Nephron (organoid): ENCODE results near the gene TOGARAM2.

Source experiments
- H3K27ac Mint-ChIP-seq, 3 experiments: 2 replicates each; pipeline ENCODE4 v1.8.0; 2020; ENCODE audit warnings: mixed read lengths in 3 of 3, mild to moderate bottlenecking in 2 of 3, moderate library complexity in 1 of 3
- H3K27me3 Mint-ChIP-seq: 2 replicates; pipeline ENCODE4 v1.8.0; 2021; ENCODE audit warnings: low read depth, mild to moderate bottlenecking, moderate library complexity, mixed read lengths
- H3K36me3 Mint-ChIP-seq: 2 replicates; pipeline ENCODE4 v1.8.0; 2020; ENCODE audit warnings: low read depth, mixed read lengths
- H3K4me1 Mint-ChIP-seq: 2 replicates; pipeline ENCODE4 v1.8.0; 2020; ENCODE audit warnings: mixed read lengths
- H3K4me3 Mint-ChIP-seq, 3 experiments: 2 replicates each; pipeline ENCODE4 v1.8.0; 2020; ENCODE audit warnings: mild to moderate bottlenecking in 3 of 3, mixed read lengths in 3 of 3, moderate library complexity in 2 of 3
- H3K9me3 Mint-ChIP-seq: 2 replicates; pipeline ENCODE4 v1.8.0; 2020; ENCODE audit warnings: mixed read lengths
- CTCF ChIP-seq, 3 experiments: fragments of 200-600 bp; sonication (generic); IDR thresholded peaks; one replicate each; pipeline ENCODE4 v1.5.0; 2021; ENCODE audit warnings: antibody characterized with exemption in 3 of 3; ENCODE audit not compliant: unreplicated experiment in 3 of 3

The TOGARAM2 gene

GRCh38 chr2:28949617-28950305 is 31.3 kb upstream of the TOGARAM2 start:
- H3K4me3 Mint-ChIP-seq = no peak overlapping the region
- no peak for TF ChIP-seq CTCF (IDR thresholded peaks at IDR 0.05; ENCODE audit: unreplicated experiment in 3 of 3)
- H3K4me1 Mint-ChIP-seq = no peaks in the 10 kb centered on the region
- peaks cover 52% of the 10 kb centered on the region for H3K36me3 Mint-ChIP-seq
- no peaks in the 10 kb centered on the region for H3K27me3 Mint-ChIP-seq
- no peak overlapping the region for H3K27ac Mint-ChIP-seq
- H3K9me3 Mint-ChIP-seq = peaks cover 21% of the 10 kb centered on the region

GRCh38 chr2:28950941-28951630 is 30.0 kb upstream of the TOGARAM2 start:
- Mint-ChIP-seq H3K4me3 (no peak overlapping the region), H3K4me1 (peaks cover 3% of the 10 kb centered on the region), H3K36me3 (peaks cover 41% of the 10 kb centered on the region), H3K9me3 (peaks cover 21% of the 10 kb centered on the region), H3K27me3 (peaks cover 9% of the 10 kb centered on the region), H3K27ac (no peak overlapping the region)
- TF ChIP-seq CTCF (IDR thresholded peaks at IDR 0.05; ENCODE audit: unreplicated experiment in 3 of 3) = no peak

GRCh38 chr2:28951910-28952835 is 28.9 kb upstream of the TOGARAM2 start:
- Mint-ChIP-seq H3K36me3 (peaks cover 32% of the 10 kb centered on the region), H3K27ac (no peak overlapping the region), H3K27me3 (peaks cover 16% of the 10 kb centered on the region), H3K9me3 (peaks cover 18% of the 10 kb centered on the region), H3K4me1 (peaks cover 4% of the 10 kb centered on the region), H3K4me3 (no peak overlapping the region)
- TF ChIP-seq CTCF (IDR thresholded peaks at IDR 0.05; ENCODE audit: unreplicated experiment in 3 of 3) = no peak

- Mint-ChIP-seq H3K36me3 (peaks cover 28% of the 10 kb centered on the region), H3K27ac (no peak overlapping the region), H3K4me1 (peaks cover 4% of the 10 kb centered on the region), H3K9me3 (peaks cover 18% of the 10 kb centered on the region), H3K27me3 (peaks cover 21% of the 10 kb centered on the region), H3K4me3 (no peak overlapping the region)
- TF ChIP-seq CTCF (IDR thresholded peaks at IDR 0.05; ENCODE audit: unreplicated experiment in 3 of 3) = no peak
These were observed 28.3 kb upstream of the TOGARAM2 start for GRCh38 chr2:28952836-28953211.

- Mint-ChIP-seq H3K4me3 (no peak overlapping the region), H3K9me3 (peaks cover under 1% of the 10 kb centered on the region), H3K27ac (no peak overlapping the region), H3K4me1 (peaks cover 12% of the 10 kb centered on the region), H3K27me3 (peaks cover 28% of the 10 kb centered on the region), H3K36me3 (peaks cover 1% of the 10 kb centered on the region)
- TF ChIP-seq CTCF (IDR thresholded peaks at IDR 0.05; ENCODE audit: unreplicated experiment in 3 of 3) = no peak
These were observed 25.6 kb upstream of the TOGARAM2 start for GRCh38 chr2:28955467-28955866.
